ES-I3 (cell line): Measurements from ENCODE around the gene PSMD5.

Experiments
- H3K36me3 ChIP-seq: 2 replicates; pipeline ENCODE4 v1.6.1; 2013; ENCODE audit warnings: mild to moderate bottlenecking, low read length, control low read depth, moderate library complexity; ENCODE audit not compliant: insufficient read depth
- H3K4me1 ChIP-seq: 2 replicates; pipeline ENCODE4 v1.6.1; 2013; ENCODE audit warnings: mild to moderate bottlenecking, control low read depth, low read length; ENCODE audit not compliant: insufficient read depth
- H3K9ac ChIP-seq: 2 replicates; pipeline ENCODE4 v1.6.1; 2013; ENCODE audit warnings: low read depth, mild to moderate bottlenecking, low read length, moderate library complexity
- H3K9me3 ChIP-seq: 2 replicates; pipeline ENCODE4 v1.6.1; 2013; ENCODE audit warnings: mild to moderate bottlenecking, low read length, moderate library complexity; ENCODE audit not compliant: control insufficient read depth, insufficient read depth

Gene PSMD5

DNA sequence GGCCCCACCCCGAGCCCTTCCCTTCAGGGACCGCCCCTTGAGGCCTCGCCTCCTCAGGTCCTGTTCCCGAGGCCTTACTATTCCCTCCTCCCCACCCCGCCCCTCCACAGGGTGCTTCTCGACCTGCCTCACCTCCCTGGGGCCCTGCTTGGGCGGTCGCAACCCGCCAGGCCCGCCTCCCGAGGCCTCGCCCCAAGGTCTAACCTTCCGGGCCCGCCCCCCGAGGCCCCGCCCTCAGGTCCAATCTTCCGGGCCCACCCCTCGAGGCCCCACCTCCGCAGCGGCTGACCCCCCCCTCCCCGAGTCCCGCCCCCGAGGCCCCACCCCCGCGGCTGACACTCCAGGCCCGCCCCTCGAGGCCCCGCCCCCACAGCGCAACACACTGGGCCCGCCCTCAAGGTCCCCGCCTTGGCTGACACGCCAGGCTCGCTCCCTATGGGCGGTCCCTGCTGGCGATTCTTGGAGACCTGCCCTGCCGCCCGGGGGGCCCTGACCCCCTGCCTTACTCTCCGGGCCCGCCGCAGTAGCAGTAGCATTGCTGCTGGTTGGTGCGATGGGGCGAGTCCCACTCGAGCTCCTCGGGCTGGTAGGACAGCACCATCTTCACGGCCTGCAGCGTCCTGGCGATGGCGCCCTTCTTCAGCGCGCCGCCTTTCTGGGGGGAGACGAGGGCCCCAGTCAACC, 26.1 kb upstream of the PSMD5 start:
- Histone ChIP-seq H3K36me3 (peaks cover 11% of the 10 kb centered on the region), H3K4me1 (peaks cover 15% of the 10 kb centered on the region), H3K9ac (peak overlapping the region; percentile 62; the same call in 1 of the 2 replicates), H3K9me3 (no peaks in the 10 kb centered on the region)

DNA sequence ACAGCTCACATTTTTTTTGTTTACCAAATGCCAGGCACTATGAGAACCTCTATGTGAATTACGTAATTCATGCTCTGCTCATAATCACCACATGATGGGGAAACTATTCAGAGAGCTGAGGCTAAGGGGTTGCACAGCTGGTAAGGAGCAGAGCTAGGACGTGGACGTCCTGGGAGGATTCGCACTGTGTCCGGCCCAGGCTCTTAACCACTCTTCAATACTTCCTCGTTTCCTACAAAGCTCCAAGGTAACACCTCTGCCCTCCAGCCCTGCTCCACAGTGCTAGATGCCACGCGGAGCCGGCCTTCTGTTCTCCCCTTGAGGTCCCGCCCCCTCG, 25.6 kb upstream of the PSMD5 start:
- H3K9ac ChIP-seq, result peak overlapping the region; percentile 24; the same call in 1 of the 2 replicates
- H3K9me3 ChIP-seq, result no peaks in the 10 kb centered on the region
- H3K36me3 ChIP-seq, result peaks cover 11% of the 10 kb centered on the region
- H3K4me1 ChIP-seq, result peaks cover 13% of the 10 kb centered on the region

DNA sequence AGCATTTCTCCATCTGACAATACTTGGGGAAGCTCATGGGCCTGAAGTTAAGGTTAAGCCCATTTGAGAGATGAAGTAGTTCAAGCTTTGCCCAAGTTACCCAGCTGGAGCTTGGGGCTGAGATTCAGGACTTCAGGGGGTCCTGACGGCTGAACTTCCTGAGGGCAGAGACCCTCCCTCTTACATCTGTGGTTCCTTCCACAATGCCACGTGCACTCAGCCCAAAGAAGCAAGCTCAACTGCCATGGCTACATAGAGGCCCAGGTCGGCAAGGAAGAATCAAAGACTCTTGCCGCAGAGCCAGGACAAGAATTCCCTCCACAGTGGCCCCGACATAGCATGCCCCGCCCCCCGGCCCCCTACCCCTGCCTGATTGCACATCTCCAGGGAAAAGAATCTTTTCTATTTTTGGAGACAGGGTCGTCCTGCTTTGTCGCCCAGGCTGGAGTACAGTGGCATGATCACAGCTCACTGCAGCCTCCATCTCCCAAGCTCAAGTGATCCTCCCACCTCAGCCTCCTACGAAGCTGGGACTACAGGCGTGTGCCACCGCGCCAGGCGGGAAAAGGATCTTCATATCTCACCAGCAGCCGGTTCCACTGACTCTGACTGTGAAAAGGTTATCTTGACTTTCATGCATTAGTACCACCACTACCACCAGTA, 25.1 kb upstream of the PSMD5 start:
- H3K9ac ChIP-seq, result no peak overlapping the region; the same call in 1 of the 2 replicates

GRCh38 chr9:120866651-120867050, 23.9 kb upstream of the PSMD5 start:
- H3K36me3 ChIP-seq, result peaks cover 5% of the 10 kb centered on the region; the same call in 1 of the 2 replicates
- H3K9ac ChIP-seq, result no peak overlapping the region
- H3K4me1 ChIP-seq, result no peaks in the 10 kb centered on the region; the same call in 1 of the 2 replicates
- no peaks in the 10 kb centered on the region for H3K9me3 ChIP-seq

More for the DNA sequence above, 25.1 kb upstream of the PSMD5 start:
- Histone ChIP-seq H3K4me1 (peaks cover 8% of the 10 kb centered on the region), H3K36me3 (peaks cover 11% of the 10 kb centered on the region), H3K9me3 (no peaks in the 10 kb centered on the region)

- Histone ChIP-seq H3K36me3 (peaks cover 8% of the 10 kb centered on the region; the same call in 1 of the 2 replicates), H3K9me3 (no peaks in the 10 kb centered on the region), H3K4me1 (no peaks in the 10 kb centered on the region; the same call in 1 of the 2 replicates), H3K9ac (no peak overlapping the region)
Observed at GRCh38 chr9:120865809-120866208, 23.1 kb upstream of the PSMD5 start.

- Histone ChIP-seq H3K9ac (no peak overlapping the region), H3K36me3 (peaks cover 14% of the 10 kb centered on the region; the same call in 1 of the 2 replicates), H3K9me3 (no peaks in the 10 kb centered on the region), H3K4me1 (no peaks in the 10 kb centered on the region; the same call in 1 of the 2 replicates)
Observed at GRCh38 chr9:120865176-120865575, 22.5 kb upstream of the PSMD5 start.

DNA sequence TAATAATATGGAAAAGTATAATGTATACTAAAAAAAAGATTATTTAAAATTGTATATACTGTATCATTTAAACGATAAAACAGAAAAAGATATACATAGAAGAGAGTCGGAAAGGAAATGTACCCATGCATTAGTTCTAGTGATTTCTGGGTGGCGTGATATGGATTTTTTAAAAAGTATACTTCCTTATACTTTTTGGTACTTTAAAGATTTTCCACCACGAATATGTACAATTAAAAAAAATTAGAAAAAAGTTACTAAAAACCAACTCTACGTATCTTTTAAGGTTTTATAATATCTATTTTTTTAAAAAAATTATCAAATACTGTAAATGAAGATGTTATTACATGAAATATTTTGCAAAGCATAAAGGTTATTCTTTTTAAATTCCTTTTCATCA, 22.0 kb upstream of the PSMD5 start:
- H3K9ac ChIP-seq, result no peak overlapping the region
- peaks cover 14% of the 10 kb centered on the region; the same call in 1 of the 2 replicates for H3K36me3 ChIP-seq
- no peaks in the 10 kb centered on the region for H3K9me3 ChIP-seq
- H3K4me1 ChIP-seq, result no peaks in the 10 kb centered on the region; the same call in 1 of the 2 replicates

DNA sequence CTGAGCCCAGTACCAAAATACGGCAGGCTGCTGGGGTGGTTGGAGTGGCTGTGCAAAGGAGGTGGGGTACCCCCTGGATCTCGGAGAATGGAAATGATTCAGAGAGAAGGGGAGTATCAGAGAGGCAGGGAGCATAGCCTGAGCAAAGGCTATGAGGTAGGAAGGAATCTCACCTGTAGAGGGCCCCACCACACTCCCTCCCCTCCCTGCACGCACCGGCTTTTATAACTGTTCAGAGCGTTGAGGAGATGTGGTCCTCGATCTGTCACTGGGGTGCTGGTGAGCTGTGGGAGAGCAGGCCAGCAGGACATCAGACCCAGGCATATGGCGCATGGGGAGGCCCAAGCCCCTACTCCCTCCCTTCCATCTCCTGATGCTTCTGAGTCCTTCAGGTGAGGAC, 21.1 kb upstream of the PSMD5 start:
- H3K36me3 ChIP-seq, result peaks cover 14% of the 10 kb centered on the region; the same call in 1 of the 2 replicates
- H3K4me1 ChIP-seq, result no peaks in the 10 kb centered on the region; the same call in 1 of the 2 replicates
- H3K9me3 ChIP-seq, result no peaks in the 10 kb centered on the region
- no peak overlapping the region for H3K9ac ChIP-seq

GRCh38 chr9:120862452-120862851, 19.7 kb upstream of the PSMD5 start:
- no peaks in the 10 kb centered on the region for H3K9me3 ChIP-seq

GRCh38 chr9:120861935-120862334, 19.2 kb upstream of the PSMD5 start:
- peaks cover 18% of the 10 kb centered on the region; the same call in 1 of the 2 replicates for H3K36me3 ChIP-seq
- no peak overlapping the region for H3K9ac ChIP-seq
- H3K9me3 ChIP-seq, result no peaks in the 10 kb centered on the region
- no peaks in the 10 kb centered on the region for H3K4me1 ChIP-seq

More at GRCh38 chr9:120862452-120862851, 19.7 kb upstream of the PSMD5 start:
- Histone ChIP-seq H3K4me1 (no peaks in the 10 kb centered on the region), H3K9ac (no peak overlapping the region), H3K36me3 (peaks cover 18% of the 10 kb centered on the region; the same call in 1 of the 2 replicates)

DNA sequence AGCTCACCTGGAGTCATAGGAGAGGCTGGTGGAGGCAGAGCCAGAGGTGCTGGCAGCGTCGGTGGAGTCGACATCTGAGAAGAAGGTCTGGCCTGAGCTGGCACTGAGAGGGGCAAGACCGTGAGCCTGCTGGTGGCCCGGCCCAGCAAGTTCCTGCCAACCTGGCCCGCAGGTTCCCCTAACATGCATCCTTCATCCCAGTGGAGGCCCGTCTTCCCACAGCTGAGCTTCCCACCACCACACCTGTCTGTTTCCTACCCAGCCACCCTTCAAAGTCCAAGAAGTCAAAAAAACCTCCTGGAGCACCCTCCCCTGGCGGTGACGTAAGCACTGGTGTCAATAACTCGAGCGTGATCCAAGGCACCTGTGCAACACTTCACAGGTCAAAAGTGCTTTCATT, 17.4 kb upstream of the PSMD5 start:
- Histone ChIP-seq H3K9me3 (no peaks in the 10 kb centered on the region), H3K4me1 (no peaks in the 10 kb centered on the region), H3K9ac (no peak overlapping the region), H3K36me3 (peaks cover 13% of the 10 kb centered on the region; the same call in 1 of the 2 replicates)

DNA sequence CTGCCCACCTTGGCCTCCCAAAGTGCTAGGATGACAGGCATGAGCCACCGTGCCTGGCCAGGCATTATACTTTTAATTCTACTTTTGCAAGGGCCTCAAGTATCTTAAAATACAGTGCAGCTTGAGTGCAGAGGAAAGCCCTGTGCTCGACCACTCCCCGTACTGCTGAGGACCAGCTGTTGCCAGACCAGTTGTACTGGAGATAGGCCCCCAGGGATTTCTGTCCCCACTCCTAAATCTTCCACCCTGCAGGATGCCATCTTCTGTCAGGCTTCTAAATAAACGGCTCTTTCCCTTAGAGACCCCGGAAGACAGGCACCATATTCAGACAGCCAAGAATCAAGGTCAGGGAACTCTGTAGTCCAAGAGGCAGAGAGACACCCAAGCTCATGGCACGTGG, 16.6 kb upstream of the PSMD5 start:
- Histone ChIP-seq H3K36me3 (peaks cover 13% of the 10 kb centered on the region; the same call in 1 of the 2 replicates), H3K9me3 (no peaks in the 10 kb centered on the region), H3K4me1 (no peaks in the 10 kb centered on the region), H3K9ac (no peak overlapping the region)

DNA sequence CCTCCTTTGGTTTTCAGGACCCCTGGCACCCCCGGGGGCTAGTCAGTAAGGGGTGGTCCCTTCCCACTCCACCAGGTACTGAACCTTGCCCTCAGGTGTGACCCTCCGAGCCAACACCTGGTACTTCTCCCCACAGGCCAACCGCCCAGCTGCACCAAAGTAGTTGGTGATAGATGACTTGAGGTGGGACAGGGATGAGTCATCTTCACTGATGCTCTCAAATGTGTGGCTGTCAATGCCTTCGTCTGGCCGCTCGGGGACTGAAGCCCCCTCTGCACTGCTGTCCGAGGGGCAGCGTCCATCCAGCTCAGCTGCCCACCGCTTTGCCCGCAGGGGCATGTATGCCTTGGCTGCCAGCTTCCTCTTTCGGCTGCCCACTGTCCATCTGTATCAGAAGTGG, 15.2 kb upstream of the PSMD5 start:
- Histone ChIP-seq H3K4me1 (peaks cover 4% of the 10 kb centered on the region), H3K9ac (no peak overlapping the region), H3K36me3 (peaks cover 13% of the 10 kb centered on the region; the same call in 1 of the 2 replicates), H3K9me3 (no peaks in the 10 kb centered on the region)

- Histone ChIP-seq H3K36me3 (peaks cover 13% of the 10 kb centered on the region; the same call in 1 of the 2 replicates), H3K9me3 (no peaks in the 10 kb centered on the region), H3K9ac (no peak overlapping the region), H3K4me1 (peaks cover 8% of the 10 kb centered on the region)
Observed at GRCh38 chr9:120857481-120857880, 14.8 kb upstream of the PSMD5 start.

- Histone ChIP-seq H3K4me1 (peaks cover 16% of the 10 kb centered on the region), H3K9me3 (no peaks in the 10 kb centered on the region), H3K9ac (no peak overlapping the region), H3K36me3 (peaks cover 13% of the 10 kb centered on the region; the same call in 1 of the 2 replicates)
Observed at GRCh38 chr9:120856700-120857099, 14.0 kb upstream of the PSMD5 start.
